Measurements from ENCODE around the gene THBS3. TPM values are rescaled to one million over a fixed set of nuclear protein-coding genes. Genes with fewer than 3 reads are reported as not detected.
A peak's percentile ranks its signal among the peaks of the same experiment; 100 is the strongest.

THBS3 gene
- total and polyA plus RNA-seq, 2 of the 13 experiments (the other 11 are each of a cell fraction or from before 2014, with no cell fraction given), result 0.86 to 3.6 TPM

DNA sequence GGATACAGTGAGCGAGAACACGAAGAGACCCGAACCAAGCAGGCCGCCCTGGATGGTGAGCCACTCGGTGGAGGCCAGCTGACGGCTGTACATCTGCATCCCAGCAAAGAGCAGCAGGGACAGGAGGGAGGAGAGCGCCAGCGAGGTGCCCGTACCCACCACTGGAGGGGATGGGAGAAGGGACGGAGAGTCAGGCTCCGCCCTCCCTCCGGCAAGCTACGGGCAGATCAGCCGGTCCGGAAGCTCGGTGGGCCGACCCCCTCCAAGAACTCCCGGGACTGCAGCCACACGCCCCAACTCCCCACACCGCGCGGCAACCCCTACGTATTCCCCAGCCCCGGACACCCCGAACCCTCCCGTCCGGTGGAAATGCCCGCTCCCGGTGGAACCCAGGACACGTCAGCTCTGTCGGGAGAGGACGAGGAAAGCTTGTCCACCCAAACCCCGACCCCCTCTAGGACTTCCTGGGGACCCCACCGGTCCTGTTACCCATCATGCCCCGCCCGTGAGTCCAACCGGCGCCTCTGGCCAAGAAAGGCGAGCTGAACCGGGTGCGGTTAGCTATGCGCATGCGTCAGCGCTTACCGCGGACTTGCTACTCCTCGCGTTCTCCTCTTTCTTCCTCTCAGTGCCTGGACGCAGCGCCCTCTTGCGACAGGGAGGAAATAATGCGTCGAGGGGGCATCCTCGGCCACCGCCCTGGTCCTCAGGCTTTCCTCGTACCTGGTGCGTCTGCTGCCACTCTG lies 34.8 kb downstream of the THBS3 start, which contains the start of gene KRTCAP2 (continued):
- TF ChIP-seq, protein P1, sequence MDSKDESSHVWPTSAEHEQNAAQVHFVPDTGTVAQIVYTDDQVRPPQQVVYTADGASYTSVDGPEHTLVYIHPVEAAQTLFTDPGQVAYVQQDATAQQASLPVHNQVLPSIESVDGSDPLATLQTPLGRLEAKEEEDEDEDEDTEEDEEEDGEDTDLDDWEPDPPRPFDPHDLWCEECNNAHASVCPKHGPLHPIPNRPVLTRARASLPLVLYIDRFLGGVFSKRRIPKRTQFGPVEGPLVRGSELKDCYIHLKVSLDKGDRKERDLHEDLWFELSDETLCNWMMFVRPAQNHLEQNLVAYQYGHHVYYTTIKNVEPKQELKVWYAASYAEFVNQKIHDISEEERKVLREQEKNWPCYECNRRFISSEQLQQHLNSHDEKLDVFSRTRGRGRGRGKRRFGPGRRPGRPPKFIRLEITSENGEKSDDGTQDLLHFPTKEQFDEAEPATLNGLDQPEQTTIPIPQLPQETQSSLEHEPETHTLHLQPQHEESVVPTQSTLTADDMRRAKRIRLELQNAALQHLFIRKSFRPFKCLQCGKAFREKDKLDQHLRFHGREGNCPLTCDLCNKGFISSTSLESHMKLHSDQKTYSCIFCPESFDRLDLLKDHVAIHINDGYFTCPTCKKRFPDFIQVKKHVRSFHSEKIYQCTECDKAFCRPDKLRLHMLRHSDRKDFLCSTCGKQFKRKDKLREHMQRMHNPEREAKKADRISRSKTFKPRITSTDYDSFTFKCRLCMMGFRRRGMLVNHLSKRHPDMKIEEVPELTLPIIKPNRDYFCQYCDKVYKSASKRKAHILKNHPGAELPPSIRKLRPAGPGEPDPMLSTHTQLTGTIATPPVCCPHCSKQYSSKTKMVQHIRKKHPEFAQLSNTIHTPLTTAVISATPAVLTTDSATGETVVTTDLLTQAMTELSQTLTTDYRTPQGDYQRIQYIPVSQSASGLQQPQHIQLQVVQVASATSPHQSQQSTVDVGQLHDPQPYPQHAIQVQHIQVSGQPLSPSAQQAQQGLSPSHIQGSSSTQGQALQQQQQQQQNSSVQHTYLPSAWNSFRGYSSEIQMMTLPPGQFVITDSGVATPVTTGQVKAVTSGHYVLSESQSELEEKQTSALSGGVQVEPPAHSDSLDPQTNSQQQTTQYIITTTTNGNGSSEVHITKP (CRISPR knock-in tag; IDR thresholded peaks at IDR 0.05; ENCODE audit: low read depth), result peak; percentile 58; the same call in 1 of the 2 replicates
- TF ChIP-seq HOXA9 (CRISPR knock-in tag; IDR thresholded peaks at IDR 0.05; ENCODE audit: borderline replicate concordance) (no peak), MAZ (IDR thresholded peaks at IDR 0.05; ENCODE audit: borderline replicate concordance, low read depth, low read length) (peak; percentile 45; the same call in 1 of the 2 replicates), MAZ (CRISPR knock-in tag; IDR thresholded peaks at IDR 0.05; ENCODE audit: low read depth) (peak; percentile 93), MTA3 (CRISPR knock-in tag; IDR thresholded peaks at IDR 0.05) (no peak), MEIS2 (CRISPR knock-in tag; IDR thresholded peaks at IDR 0.05) (peak; percentile 73; the same call in 1 of the 2 replicates), HMGA1 (CRISPR knock-in tag; conservative IDR thresholded peaks at IDR 0.05) (no peak), ARNT (IDR thresholded peaks at IDR 0.05) (no peak), RELA (CRISPR knock-in tag; IDR thresholded peaks at IDR 0.05) (0 out of 2 replicates have a peak, but pooled peaks have one; percentile 30), ZNF121 (CRISPR knock-in tag; IDR thresholded peaks at IDR 0.05) (0 out of 2 replicates have a peak, but pooled peaks have one; percentile 50), NCOR1 (IDR thresholded peaks at IDR 0.05; ENCODE audit: borderline replicate concordance, low read length) (no peak), ONECUT2 (CRISPR knock-in tag; IDR thresholded peaks at IDR 0.05) (0 out of 2 replicates have a peak, but pooled peaks have one; percentile 22), ZC3H4 (CRISPR knock-in tag; IDR thresholded peaks at IDR 0.05; ENCODE audit: borderline replicate concordance) (no peak), ZMYM4 (CRISPR knock-in tag; IDR thresholded peaks at IDR 0.05) (peak; percentile 96), ZNF33A (CRISPR knock-in tag; IDR thresholded peaks at IDR 0.05; ENCODE audit: borderline replicate concordance) (no peak), ZNF329 (CRISPR knock-in tag; IDR thresholded peaks at IDR 0.05; ENCODE audit: low read depth) (no peak), SP5 (CRISPR knock-in tag; IDR thresholded peaks at IDR 0.05; ENCODE audit: borderline replicate concordance, low read depth) (peak; percentile 29; the same call in 1 of the 2 replicates), ZNF839 (CRISPR knock-in tag; IDR thresholded peaks at IDR 0.05; ENCODE audit: borderline replicate concordance) (0 out of 2 replicates have a peak, but pooled peaks have one; percentile 75), ZNF772 (CRISPR knock-in tag; IDR thresholded peaks at IDR 0.05) (peak; percentile 77), ELF4 (CRISPR knock-in tag; IDR thresholded peaks at IDR 0.05; ENCODE audit: borderline replicate concordance) (no peak), TOE1 (CRISPR knock-in tag; IDR thresholded peaks at IDR 0.05) (no peak)
- TF ChIP-seq, protein P2, sequence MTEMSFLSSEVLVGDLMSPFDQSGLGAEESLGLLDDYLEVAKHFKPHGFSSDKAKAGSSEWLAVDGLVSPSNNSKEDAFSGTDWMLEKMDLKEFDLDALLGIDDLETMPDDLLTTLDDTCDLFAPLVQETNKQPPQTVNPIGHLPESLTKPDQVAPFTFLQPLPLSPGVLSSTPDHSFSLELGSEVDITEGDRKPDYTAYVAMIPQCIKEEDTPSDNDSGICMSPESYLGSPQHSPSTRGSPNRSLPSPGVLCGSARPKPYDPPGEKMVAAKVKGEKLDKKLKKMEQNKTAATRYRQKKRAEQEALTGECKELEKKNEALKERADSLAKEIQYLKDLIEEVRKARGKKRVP (CRISPR knock-in tag; IDR thresholded peaks at IDR 0.05), result no peak
- TF ChIP-seq, protein P3, sequence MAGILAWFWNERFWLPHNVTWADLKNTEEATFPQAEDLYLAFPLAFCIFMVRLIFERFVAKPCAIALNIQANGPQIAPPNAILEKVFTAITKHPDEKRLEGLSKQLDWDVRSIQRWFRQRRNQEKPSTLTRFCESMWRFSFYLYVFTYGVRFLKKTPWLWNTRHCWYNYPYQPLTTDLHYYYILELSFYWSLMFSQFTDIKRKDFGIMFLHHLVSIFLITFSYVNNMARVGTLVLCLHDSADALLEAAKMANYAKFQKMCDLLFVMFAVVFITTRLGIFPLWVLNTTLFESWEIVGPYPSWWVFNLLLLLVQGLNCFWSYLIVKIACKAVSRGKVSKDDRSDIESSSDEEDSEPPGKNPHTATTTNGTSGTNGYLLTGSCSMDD (CRISPR knock-in tag; IDR thresholded peaks at IDR 0.05), result no peak
- TF ChIP-seq, protein P4, sequence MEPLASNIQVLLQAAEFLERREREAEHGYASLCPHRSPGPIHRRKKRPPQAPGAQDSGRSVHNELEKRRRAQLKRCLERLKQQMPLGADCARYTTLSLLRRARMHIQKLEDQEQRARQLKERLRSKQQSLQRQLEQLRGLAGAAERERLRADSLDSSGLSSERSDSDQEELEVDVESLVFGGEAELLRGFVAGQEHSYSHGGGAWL (CRISPR knock-in tag; IDR thresholded peaks at IDR 0.05), result peak; percentile 88
